ENCODE measurements around the gene HEMK1.

Gene HEMK1

GRCh38 chr3:50575372-50575771 is 6.0 kb downstream of the HEMK1 start:
- DNase-seq: no peak

- no peak for DNase-seq
Measured at GRCh38 chr3:50577348-50577747, 8.0 kb downstream of the HEMK1 start.

DNA sequence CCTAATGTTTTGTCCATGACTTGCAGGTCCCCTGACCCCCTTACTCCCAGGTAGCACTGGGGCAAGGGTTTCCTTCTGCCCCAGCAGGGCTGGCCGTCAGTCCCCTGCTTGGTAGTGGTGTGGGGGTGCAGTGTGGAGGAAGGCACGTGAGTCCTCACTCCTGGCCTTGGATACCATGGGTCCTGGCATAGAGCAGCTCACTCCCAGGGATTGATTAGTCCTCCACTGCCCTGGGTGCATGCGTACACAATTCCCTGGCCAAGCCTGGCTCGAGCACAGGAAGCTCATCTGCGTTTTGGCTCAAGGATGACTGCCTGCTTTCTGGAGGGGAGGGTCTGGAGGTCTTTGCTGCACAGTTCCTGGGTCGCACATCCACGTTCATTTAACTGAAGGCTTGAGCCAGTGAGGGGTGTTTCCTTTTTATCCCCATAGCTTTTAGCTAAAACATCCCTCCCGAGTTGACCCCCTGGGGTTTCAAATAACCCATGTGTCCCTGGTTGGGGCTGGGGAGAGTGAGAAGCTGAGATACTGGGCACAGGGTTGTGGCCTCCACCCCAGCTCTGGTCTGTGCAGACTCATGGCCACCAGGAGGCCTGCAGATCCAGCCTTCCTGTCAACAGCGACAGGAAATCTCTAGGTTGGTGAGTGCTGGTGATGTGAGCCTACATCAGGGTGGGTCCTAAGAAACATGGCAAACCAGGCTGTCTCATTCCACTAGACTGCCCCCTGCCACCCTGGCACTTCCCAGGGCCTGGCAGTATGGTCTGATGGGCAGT is 11.5 kb downstream of the HEMK1 start:
- no peak for DNase-seq

DNA sequence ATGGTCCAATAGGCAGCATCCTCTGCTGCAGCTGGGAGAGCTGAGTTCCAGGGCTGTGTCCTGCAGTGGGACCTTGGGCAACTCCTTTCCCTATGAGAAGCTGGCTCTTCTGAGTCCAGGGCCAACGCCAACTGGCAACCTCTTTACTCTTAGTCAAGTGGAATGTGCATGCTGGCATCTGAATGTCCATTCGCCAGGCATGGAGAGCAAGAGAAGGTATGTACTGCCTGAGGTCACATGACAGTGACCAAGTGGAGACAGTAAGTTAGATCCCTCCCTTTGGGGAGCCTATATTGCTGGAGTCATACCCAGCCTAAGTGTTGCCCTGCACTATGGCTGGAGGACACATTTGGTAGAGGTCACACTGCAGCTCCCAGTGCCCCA is 12.1 kb downstream of the HEMK1 start:
- no peak for DNase-seq

- no peak for DNase-seq
Measured at GRCh38 chr3:50582083-50582482, 12.8 kb downstream of the HEMK1 start.

- DNase-seq: no peak
Measured at GRCh38 chr3:50583897-50584296, 14.6 kb downstream of the HEMK1 start.

GRCh38 chr3:50584391-50584790 is 15.1 kb downstream of the HEMK1 start:
- DNase-seq: no peak

GRCh38 chr3:50585919-50586762 is 16.8 kb downstream of the HEMK1 start:
- no peak for DNase-seq

DNA sequence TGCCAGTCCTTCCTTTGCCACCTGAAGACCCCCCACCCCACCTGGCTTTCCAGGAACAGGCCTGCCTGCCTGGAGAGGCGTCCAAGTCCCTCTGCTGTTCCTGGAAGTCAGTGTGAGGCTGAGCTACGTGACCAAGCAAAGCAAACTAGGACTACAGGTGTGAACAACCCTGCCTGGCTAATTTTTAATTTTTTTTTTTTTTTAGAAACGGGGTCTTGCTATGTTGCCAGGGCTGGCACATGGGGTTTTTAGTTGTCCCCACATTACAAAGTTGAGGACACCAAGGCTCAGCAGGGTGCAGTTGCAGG is 17.4 kb downstream of the HEMK1 start:
- no peak for DNase-seq

DNA sequence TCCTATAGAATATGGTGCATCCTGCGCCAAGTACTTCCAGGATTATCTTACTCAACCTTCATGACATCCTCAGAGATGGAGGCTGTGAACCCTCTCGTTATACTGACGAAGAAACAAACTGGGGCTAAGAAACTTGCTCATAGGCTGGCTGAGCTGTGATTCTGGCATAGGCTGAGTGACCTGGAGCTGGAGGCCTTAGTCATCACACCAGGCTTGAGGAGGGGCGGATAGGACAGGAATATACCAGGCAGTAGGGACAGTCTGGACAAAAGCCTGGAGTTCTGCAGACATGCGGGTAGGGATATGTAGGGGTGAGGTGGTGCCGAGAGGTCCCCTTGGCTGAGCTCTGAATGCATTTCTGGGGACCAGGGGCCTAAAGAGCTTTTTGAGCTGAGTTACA is 18.1 kb downstream of the HEMK1 start:
- no peak for DNase-seq

DNA sequence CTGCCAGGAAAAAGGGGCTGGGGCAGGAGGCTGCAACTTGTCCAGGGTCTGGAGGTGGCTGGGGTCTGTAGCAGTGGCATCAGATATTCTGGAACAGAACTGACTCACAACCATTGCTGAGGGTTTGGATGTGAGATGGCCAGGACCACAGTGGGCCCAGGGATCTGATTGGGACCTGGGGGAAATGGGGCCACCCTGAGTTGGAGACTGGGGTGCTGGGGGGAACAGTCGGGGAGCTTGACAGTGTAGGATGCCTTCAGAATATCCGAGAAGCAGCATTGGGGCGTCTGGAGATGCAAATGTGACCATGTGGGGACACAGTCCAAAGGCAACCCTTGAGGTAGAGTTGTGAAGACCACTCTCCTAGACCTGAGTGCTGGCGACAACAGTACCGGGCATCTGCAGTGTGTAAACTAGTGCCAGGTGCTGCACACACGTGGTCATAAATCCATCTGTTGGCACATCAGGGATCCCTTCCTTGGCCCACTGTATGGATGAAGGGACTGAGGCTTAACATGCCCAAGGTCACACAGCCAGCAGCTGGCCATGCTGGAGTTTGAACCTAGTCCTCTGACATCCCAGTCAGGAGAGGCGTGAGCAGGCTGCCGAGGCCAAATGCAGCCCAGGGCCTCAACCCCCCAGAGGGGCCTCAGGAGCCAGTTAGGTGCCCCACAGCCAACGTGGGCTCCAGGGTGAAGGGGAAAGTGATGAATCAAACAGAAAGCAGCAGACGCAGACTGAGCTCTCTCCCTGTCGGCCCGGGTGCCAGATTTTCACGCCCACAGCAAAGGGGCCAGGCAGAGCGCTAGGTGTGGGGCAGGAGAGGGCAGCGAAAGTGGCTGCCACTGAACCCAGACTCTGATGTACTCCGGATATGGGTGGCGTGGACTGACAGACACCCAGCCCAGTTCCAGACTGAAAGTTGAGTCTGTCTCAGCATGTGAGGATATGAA is 18.8 kb downstream of the HEMK1 start:
- DNase-seq: no peak

DNA sequence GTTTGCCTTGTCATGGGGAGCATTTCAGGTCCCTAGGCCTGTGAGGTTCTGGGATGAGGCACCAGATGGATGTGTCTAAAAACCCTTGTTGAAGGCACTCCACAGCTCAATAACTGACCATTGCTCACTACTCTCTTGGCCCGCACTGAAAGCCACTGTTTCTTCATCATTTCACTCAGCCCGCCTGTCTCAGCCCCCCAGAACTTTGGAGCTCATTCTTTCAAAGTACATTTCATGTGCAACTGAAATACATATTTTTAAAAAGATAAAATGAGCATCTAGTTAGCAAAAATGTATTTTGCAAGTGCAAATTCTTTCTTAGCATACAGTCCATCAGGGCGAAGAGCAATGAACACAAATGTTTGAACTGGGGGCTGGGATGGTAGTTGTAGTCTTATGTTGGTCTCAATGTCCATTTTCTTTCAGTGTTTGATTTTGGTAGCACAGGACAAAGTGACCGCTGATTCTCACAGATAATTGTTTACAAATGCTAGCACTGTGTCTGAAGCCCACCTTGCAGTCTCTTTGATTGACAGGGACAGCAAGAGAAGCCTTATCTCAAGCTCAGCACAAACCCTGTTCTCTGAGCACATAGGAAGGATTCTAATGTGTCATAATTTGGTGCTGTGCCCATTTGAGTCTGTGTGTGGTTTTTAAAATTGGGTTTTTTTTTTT is 19.6 kb downstream of the HEMK1 start:
- DNase-seq: no peak

GRCh38 chr3:50591196-50591741 is 21.9 kb downstream of the HEMK1 start:
- DNase-seq: no peak

DNA sequence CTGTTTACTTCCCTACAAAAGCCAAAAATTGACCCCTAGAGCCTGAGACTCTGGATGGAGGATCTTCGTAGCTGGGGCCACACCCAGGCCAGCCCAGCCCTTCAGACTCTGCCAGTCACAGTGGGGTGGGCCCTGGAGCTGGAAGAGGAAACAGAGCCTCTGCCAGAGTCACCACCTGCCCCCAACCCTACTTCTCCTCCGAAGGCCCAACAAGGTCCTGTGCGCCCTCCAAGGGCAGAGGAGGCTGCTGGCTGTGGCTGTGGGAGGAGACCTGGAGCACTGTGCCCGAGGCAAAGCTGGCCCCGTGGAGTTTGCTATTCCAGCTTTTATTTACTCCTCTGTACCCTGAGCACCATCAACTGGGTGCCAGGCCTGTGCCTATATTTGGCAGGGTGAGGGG is 23.2 kb downstream of the HEMK1 start:
- no peak for DNase-seq

DNA sequence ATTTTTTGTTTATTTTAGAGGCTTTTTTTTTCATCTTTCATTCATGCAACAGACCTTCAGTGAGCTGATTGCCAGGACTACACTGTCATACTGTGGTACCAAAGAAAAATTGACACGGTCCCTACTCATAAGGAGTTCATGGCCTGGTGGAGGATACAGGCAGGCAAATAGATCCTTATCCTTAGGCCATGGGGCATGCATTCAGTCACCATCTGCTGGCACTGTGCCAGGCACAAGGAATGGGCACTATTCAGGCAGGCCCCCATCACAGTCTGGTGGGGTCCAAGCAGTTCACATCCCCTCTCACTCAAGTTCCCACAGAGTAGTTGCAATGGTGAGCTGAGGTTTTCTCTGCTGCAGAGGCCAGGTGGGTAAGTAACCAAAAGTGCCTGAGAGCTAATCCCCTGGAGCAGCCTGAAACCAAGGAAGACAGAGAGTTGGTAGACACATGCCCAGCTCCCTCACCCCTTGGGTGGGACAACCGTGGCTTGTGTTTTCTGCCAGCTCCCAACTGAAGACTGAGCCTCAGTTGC is 25.0 kb downstream of the HEMK1 start:
- DNase-seq: no peak

GRCh38 chr3:50599115-50599715 is 29.9 kb downstream of the HEMK1 start:
- no peak for DNase-seq

DNA sequence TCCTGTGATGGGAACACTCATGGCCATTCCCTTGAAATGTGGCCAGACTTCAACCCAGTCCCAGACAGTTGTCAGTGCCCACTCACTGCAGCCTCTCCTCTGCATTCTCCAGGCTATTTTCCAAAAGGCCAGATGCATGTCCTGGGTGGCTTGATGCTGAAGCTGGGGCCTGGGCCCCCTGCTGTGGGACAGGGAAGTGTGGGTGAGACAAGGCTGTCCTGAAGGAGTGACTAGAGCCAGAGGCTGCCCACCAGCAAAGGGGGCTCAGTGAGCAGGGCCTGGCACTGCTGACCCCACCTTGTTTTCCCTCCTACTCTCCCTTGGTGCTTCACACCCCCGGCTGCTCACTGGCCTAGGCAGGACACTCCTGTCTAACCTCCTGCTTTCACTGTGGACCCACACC is 30.4 kb downstream of the HEMK1 start:
- no peak for DNase-seq

GRCh38 chr3:50600141-50600753 is 30.9 kb downstream of the HEMK1 start:
- DNase-seq: no peak

GRCh38 chr3:50600841-50601591 is 31.7 kb downstream of the HEMK1 start:
- DNase-seq: peak; percentile 16

DNA sequence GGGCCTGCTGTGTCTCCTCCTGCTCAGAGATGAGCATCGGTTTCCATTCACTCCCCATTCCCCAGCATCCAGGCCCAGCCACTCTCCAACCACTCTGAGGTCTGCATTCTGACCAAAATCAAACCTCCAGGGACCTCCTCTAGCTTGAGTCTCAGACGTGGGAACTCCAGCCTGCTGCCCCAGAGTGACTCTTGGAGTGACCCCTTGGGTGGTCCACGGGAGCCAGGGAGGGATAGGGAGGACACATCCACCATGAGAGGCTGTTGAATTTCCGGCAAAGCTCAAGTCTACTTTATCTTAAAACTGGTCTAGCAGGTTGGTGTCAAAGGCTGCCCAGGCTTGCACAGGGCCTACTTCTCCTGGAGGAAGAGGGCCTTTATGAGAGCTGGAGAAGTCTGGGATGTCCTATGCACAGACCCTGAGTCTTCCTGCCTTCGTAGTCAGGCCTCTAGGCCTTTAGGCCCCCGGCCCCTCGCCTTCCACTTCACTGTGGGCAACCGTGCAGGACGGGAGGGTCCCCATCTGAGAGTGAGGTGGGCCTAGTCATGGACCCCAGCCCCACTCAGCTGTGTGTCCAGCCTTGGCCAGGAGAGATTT is 33.4 kb downstream of the HEMK1 start:
- no peak for DNase-seq

Data from amniotic stem cell (primary cell).